Osteocyte (in vitro differentiated cells): Measurements from ENCODE around the gene GPR39. TPM values are rescaled to one million over a fixed set of nuclear protein-coding genes. Genes with fewer than 3 reads are reported as not detected.

Experiments
- DNase-seq: peaks from one replicate; pipeline ENCODE4 v3.0.0; 2021; ENCODE audit warnings: mixed read lengths; ENCODE audit not compliant: unreplicated experiment; ENCODE audit errors: extremely low spot score
- H3K27ac Mint-ChIP-seq: one replicate; pipeline ENCODE4 v1.8.0; 2021; ENCODE audit warnings: mild to moderate bottlenecking, mixed read lengths; ENCODE audit not compliant: unreplicated experiment
- H3K27me3 Mint-ChIP-seq: one replicate; pipeline ENCODE4 v1.8.0; 2021; ENCODE audit warnings: mixed read lengths; ENCODE audit not compliant: unreplicated experiment
- H3K36me3 Mint-ChIP-seq: one replicate; pipeline ENCODE4 v1.8.0; 2021; ENCODE audit warnings: mixed read lengths; ENCODE audit not compliant: unreplicated experiment
- H3K4me1 Mint-ChIP-seq: one replicate; pipeline ENCODE4 v1.8.0; 2021; ENCODE audit warnings: mixed read lengths; ENCODE audit not compliant: unreplicated experiment
- H3K4me3 Mint-ChIP-seq: one replicate; pipeline ENCODE4 v1.8.0; 2021; ENCODE audit warnings: mild to moderate bottlenecking, moderate library complexity, mixed read lengths; ENCODE audit not compliant: unreplicated experiment
- H3K9me3 Mint-ChIP-seq: one replicate; pipeline ENCODE4 v1.8.0; 2021; ENCODE audit warnings: mixed read lengths; ENCODE audit not compliant: unreplicated experiment
- CTCF ChIP-seq: fragments of 200-600 bp; sonication (generic); IDR thresholded peaks from 2 replicates; pipeline ENCODE4 v1.5.0; 2021; ENCODE audit warnings: antibody characterized with exemption, mild to moderate bottlenecking, moderate library complexity
- total RNA-seq: library from RNA; stranded (reverse); gene quantifications from 2 replicates; pipeline ENCODE4 v1.2.1, GENCODE V29; 2021

GPR39 gene
- total RNA-seq, 1 donor from 2014 or later = 0.21 TPM

GRCh38 chr2:132463719-132464118, 47.1 kb downstream of the GPR39 start:
- Mint-ChIP-seq H3K36me3 (no peaks in the 10 kb centered on the region), H3K27me3 (peaks cover 5% of the 10 kb centered on the region), H3K4me3 (no peak overlapping the region), H3K4me1 (no peaks in the 10 kb centered on the region), H3K9me3 (peaks cover 26% of the 10 kb centered on the region), H3K27ac (no peak overlapping the region)
- TF ChIP-seq CTCF = no peak
- DNase-seq = no peak

GRCh38 chr2:132465917-132466316, 49.3 kb downstream of the GPR39 start:
- Mint-ChIP-seq H3K4me1 (no peaks in the 10 kb centered on the region), H3K4me3 (no peak overlapping the region), H3K36me3 (no peaks in the 10 kb centered on the region), H3K27me3 (no peaks in the 10 kb centered on the region), H3K9me3 (peaks cover 21% of the 10 kb centered on the region), H3K27ac (no peak overlapping the region)
- TF ChIP-seq CTCF = no peak
- no peak for DNase-seq

GRCh38 chr2:132466428-132467028, 49.9 kb downstream of the GPR39 start:
- no peaks in the 10 kb centered on the region for H3K36me3 Mint-ChIP-seq
- no peak overlapping the region for H3K27ac Mint-ChIP-seq
- no peaks in the 10 kb centered on the region for H3K4me1 Mint-ChIP-seq
- no peak for TF ChIP-seq CTCF
- DNase-seq = no peak
- H3K27me3 Mint-ChIP-seq = no peaks in the 10 kb centered on the region
- H3K9me3 Mint-ChIP-seq = peaks cover 23% of the 10 kb centered on the region
- no peak overlapping the region for H3K4me3 Mint-ChIP-seq

- Mint-ChIP-seq H3K36me3 (no peaks in the 10 kb centered on the region), H3K4me3 (no peak overlapping the region), H3K4me1 (no peaks in the 10 kb centered on the region), H3K27ac (no peak overlapping the region), H3K9me3 (peaks cover 26% of the 10 kb centered on the region), H3K27me3 (no peaks in the 10 kb centered on the region)
- TF ChIP-seq CTCF = no peak
- no peak for DNase-seq
Observed at GRCh38 chr2:132468821-132469675, 52.4 kb downstream of the GPR39 start.

- Mint-ChIP-seq H3K27ac (no peak overlapping the region), H3K9me3 (peaks cover 19% of the 10 kb centered on the region), H3K4me3 (no peak overlapping the region), H3K27me3 (no peaks in the 10 kb centered on the region), H3K36me3 (no peaks in the 10 kb centered on the region), H3K4me1 (no peaks in the 10 kb centered on the region)
- DNase-seq = no peak
- TF ChIP-seq CTCF = no peak
Observed at GRCh38 chr2:132470746-132471145, 54.1 kb downstream of the GPR39 start.
